Endothelial cell of umbilical vein (primary cell): ENCODE measurements around the gene TRPM1. TPM values are rescaled to one million over a fixed set of nuclear protein-coding genes. Genes with fewer than 3 reads are reported as not detected.

Experiments
- BruUV-seq: library from RNA; stranded (reverse); fragments of 400-500 nt; replicated peaks from 2 replicates; lab custom pipeline; 2021; lab: Mats Ljungman, UMichigan
- CTCF ChIA-PET: fragments of 300-600, 350-600 bp; sonication (Branson Sonifier 250); formaldehyde crosslinking; loops from one replicate; lab custom pipeline; 2021; ENCODE audit warnings: antibody characterized with exemption, inconsistent platforms; lab: Charles Lee
- POLR2A ChIA-PET: fragments of 300-600, 350-600 bp; sonication (Branson Sonifier 250); formaldehyde crosslinking; loops from one replicate; lab custom pipeline; 2021; ENCODE audit warnings: antibody characterized with exemption, inconsistent platforms; lab: Charles Lee
- DNase-seq: peaks from one replicate; pipeline ENCODE4 v3.0.0-alpha.2; 2011; ENCODE audit warnings: low read depth, low spot score
- FAIRE-seq: peaks from 2 replicates; lab custom pipeline; 2011; peaks lifted over from hg19 to GRCh38; lab: Jason Lieb, UNC
- H2AFZ ChIP-seq: 2 replicates; pipeline ENCODE4 v1.6.0; 2012; ENCODE audit warnings: low read depth, low read length, control low read depth, inconsistent platforms
- H3K27ac ChIP-seq: 2 replicates; pipeline ENCODE4 v1.5.1; 2011; ENCODE audit warnings: low read depth, mild to moderate bottlenecking, control low read depth, low read length, moderate library complexity; ENCODE audit not compliant: insufficient read depth
- H3K27me3 ChIP-seq, 2 experiments: 2 replicates each; pipeline versions ENCODE4 v1.6.0 to v1.6.1; 2011; ENCODE audit warnings: low read length in 2 of 2, mixed read lengths in 1 of 2; ENCODE audit not compliant: control insufficient read depth in 2 of 2, insufficient read depth in 2 of 2
- H3K36me3 ChIP-seq, 2 experiments: 2 replicates in 1 of 2; 3 replicates in 1 of 2; pipeline ENCODE4 v1.5.1; 2011; ENCODE audit warnings: low read length in 2 of 2, mild to moderate bottlenecking in 1 of 2, moderate library complexity in 1 of 2; ENCODE audit not compliant: control insufficient read depth in 2 of 2, insufficient read depth in 2 of 2; ENCODE audit errors: extremely low read depth in 1 of 2
- H3K4me1 ChIP-seq: 3 replicates; pipeline ENCODE4 v1.5.1; 2011; ENCODE audit warnings: mild to moderate bottlenecking, low read length; ENCODE audit not compliant: control insufficient read depth, insufficient read depth; ENCODE audit errors: extremely low read depth
- H3K4me2 ChIP-seq: 2 replicates; pipeline ENCODE4 v1.6.1; 2011; ENCODE audit warnings: low read length, control low read depth, mixed read lengths; ENCODE audit not compliant: insufficient read depth
- H3K4me3 ChIP-seq, 3 experiments: fragments of 200-600 bp in 1 of 3; sonication (generic), shearing (Covaris generic) in 1 of 3; replicated peaks in 1 of 3; 2 replicates each; pipeline ENCODE4 v1.5.1; 2011 to 2016; ENCODE audit warnings: control low read depth in 3 of 3, low read length in 3 of 3, mild to moderate bottlenecking in 2 of 3, inconsistent platforms in 1 of 3, low read depth in 1 of 3, moderate library complexity in 1 of 3; ENCODE audit not compliant: insufficient read depth in 1 of 3
- H3K79me2 ChIP-seq: 2 replicates; pipeline ENCODE4 v1.6.0; 2012; ENCODE audit warnings: low read length, inconsistent platforms; ENCODE audit not compliant: control insufficient read depth, insufficient read depth
- H3K9ac ChIP-seq: replicated peaks from 2 replicates; pipeline ENCODE3; 2011; ENCODE audit warnings: low read length, control low read depth; ENCODE audit not compliant: insufficient read depth; ENCODE audit errors: extremely low read depth
- H3K9me1 ChIP-seq: replicated peaks from 3 replicates; pipeline ENCODE4 v1.6.0; 2011; ENCODE audit warnings: mild to moderate bottlenecking, low read length; ENCODE audit not compliant: control insufficient read depth, insufficient read depth; ENCODE audit errors: extremely low read depth
- H3K9me3 ChIP-seq: replicated peaks from 2 replicates; pipeline ENCODE4 v1.5.1; 2012; ENCODE audit warnings: low read length, inconsistent platforms; ENCODE audit not compliant: control insufficient read depth, insufficient read depth
- H4K20me1 ChIP-seq: replicated peaks from 2 replicates; pipeline ENCODE3; 2011; ENCODE audit warnings: mild to moderate bottlenecking, low read length; ENCODE audit not compliant: control insufficient read depth, insufficient read depth; ENCODE audit errors: extremely low read depth
- EZH2 ChIP-seq: IDR thresholded peaks from 2 replicates; pipeline ENCODE4 v1.6.1; 2012; ENCODE audit warnings: borderline replicate concordance, low read depth, mild to moderate bottlenecking, moderate library complexity, low read length, inconsistent platforms; ENCODE audit not compliant: severe bottlenecking
- FOS ChIP-seq: IDR thresholded peaks from 2 replicates; pipeline ENCODE4 v1.6.1; 2011; ENCODE audit warnings: mild to moderate bottlenecking, low read length, moderate library complexity, borderline replicate concordance; ENCODE audit not compliant: insufficient read depth
- GATA2 ChIP-seq: IDR thresholded peaks from 2 replicates; pipeline ENCODE4 v1.7.0; 2011; ENCODE audit warnings: low read depth, mild to moderate bottlenecking, moderate library complexity, mixed read lengths, low read length; ENCODE audit not compliant: insufficient read length, insufficient read depth
- JUN ChIP-seq: IDR thresholded peaks from 2 replicates; pipeline ENCODE4 v1.6.1; 2011; ENCODE audit warnings: borderline replicate concordance, low read depth; ENCODE audit not compliant: insufficient read length, insufficient read depth
- MYC ChIP-seq: IDR thresholded peaks from one replicate; pipeline ENCODE4 v1.6.1; 2011; ENCODE audit warnings: mild to moderate bottlenecking, low read depth, low read length
- POLR2A ChIP-seq: IDR thresholded peaks from 2 replicates; pipeline ENCODE4 v1.6.1; 2012; ENCODE audit warnings: low read depth, mild to moderate bottlenecking, control low read depth, low read length
- POLR2AphosphoS5 ChIP-seq: IDR thresholded peaks from 2 replicates; pipeline ENCODE4 v1.6.1; 2012; ENCODE audit warnings: low read depth, mild to moderate bottlenecking, control low read depth, low read length, moderate library complexity; ENCODE audit not compliant: insufficient read depth
- dilution Hi-C: fragments of 300-500 bp; cut with MboI; formaldehyde crosslinking; loops from one replicate; pipeline ENCODE4 v1.15.0; 2019; ENCODE audit warnings: low sequenced_read_pairs; ENCODE audit not compliant: extremely low pct_ligation_motif_present
- intact Hi-C: fragments of 100-400 bp; cut with micrococcal nuclease; formaldehyde crosslinking; loops from one replicate; pipeline ENCODE4 v1.10.0; 2022
- polyA plus RNA-seq, 4 experiments: library from polyadenylated mRNA; depleted of rRNA in 3 of 4; stranded (reverse) in 3 of 4; unstranded in 1 of 4; fragments of >200 nt; gene quantifications; 2 replicates each; pipeline versions ENCODE4 v1.2.1 to v1.2.3, GENCODE V29; 2011 to 2012; ENCODE audit warnings: missing spikeins in 1 of 4
- total RNA-seq: library from RNA; stranded (reverse); gene quantifications from 2 replicates; pipeline ENCODE4 v1.2.3, GENCODE V29; 2021
- TF ChIP-seq, protein P1 (sequence below), 2 donors: IDR thresholded peaks; 1 replicate in 1 of 2; 2 replicates in 1 of 2; pipeline ENCODE4 v1.5.1; 2011; ENCODE audit warnings: low read length in 2 of 2, mild to moderate bottlenecking in 2 of 2, moderate library complexity in 2 of 2, control low read depth in 1 of 2, inconsistent platforms in 1 of 2, low read depth in 1 of 2; ENCODE audit not compliant: insufficient read depth in 1 of 2; ENCODE audit errors: extremely low read depth in 1 of 2
- TF ChIP-seq, protein P2 (sequence below): IDR thresholded peaks from 2 replicates; pipeline ENCODE4 v1.6.1; 2011; ENCODE audit not compliant: insufficient read depth, insufficient read length

TRPM1 gene
- total and polyA plus RNA-seq, 2 donors (not counting 3 experiments of a cell fraction or from before 2014, with no cell fraction given), result 0.19 TPM; not detected in 1

DNA sequence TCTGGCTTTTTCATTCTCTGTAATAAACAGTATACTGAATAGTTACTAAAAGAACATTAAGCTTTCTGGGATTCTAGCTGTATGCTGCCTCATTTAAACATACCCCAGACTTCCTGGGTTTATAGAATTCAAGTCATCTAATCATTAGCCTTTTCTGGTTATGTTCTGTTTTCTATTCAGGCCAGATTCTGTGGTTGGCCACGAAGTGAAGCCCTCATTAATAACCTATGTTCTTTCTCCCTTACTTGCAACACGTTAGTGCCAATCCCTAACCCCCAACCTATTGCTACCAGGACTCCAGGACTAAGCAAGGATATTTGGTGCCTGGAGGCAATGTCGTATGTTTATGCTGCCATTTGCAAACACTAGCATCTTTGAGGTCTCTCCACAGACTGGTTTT is 81.5 kb downstream of the TRPM1 start:
- Histone ChIP-seq H3K4me3 (no peak overlapping the region), H3K79me2 (no peaks in the 10 kb centered on the region)
- no peak for FAIRE-seq

DNA sequence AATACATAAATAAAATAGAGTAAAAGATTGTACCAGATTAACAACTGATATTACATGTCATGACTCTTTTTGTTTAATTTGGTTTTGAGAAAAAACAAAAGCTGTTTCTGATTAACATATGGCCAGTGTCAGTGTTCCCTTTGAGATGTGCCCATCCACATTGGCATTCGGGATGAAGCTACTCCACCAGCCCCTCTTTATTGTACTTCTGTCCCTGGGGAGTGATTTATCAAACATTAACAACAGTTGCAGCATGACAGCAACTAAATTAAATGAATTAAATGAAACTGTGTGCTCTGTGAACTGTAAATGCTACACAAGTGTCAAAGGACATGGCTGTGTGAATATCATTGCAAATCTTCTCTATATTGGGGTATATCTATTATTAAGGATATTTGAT is 84.2 kb downstream of the TRPM1 start:
- no peak overlapping the region for H3K4me3 ChIP-seq
- H2AFZ ChIP-seq, result no peak overlapping the region
- no peaks in the 10 kb centered on the region for H3K27me3 ChIP-seq
- H3K36me3 ChIP-seq, result no peaks in the 10 kb centered on the region
- CTCF ChIA-PET, result interaction anchor here (1.8 to 2.4 kb wide), 2 partner anchors 13 to 112 kb away, joined by 5 to 12 read pairs; no protein-coding TSS in a partner anchor
- DNase-seq (no peak), FAIRE-seq (no peak)
- H3K27ac ChIP-seq, result no peak overlapping the region
- no peak overlapping the region for H3K4me2 ChIP-seq
- no peak overlapping the region for H3K9ac ChIP-seq
- dilution Hi-C loops (no loop called here), intact Hi-C loops (no loop called here)
- H3K9me1 ChIP-seq, result no peaks in the 10 kb centered on the region
- TF ChIP-seq FOS, result no peak
- TF ChIP-seq GATA2, result no peak
- no peak for TF ChIP-seq EZH2
- no peak for TF ChIP-seq JUN
- no peak for TF ChIP-seq MYC
- TF ChIP-seq POLR2A, result no peak
- no peak for TF ChIP-seq POLR2AphosphoS5
- TF ChIP-seq, protein P1, sequence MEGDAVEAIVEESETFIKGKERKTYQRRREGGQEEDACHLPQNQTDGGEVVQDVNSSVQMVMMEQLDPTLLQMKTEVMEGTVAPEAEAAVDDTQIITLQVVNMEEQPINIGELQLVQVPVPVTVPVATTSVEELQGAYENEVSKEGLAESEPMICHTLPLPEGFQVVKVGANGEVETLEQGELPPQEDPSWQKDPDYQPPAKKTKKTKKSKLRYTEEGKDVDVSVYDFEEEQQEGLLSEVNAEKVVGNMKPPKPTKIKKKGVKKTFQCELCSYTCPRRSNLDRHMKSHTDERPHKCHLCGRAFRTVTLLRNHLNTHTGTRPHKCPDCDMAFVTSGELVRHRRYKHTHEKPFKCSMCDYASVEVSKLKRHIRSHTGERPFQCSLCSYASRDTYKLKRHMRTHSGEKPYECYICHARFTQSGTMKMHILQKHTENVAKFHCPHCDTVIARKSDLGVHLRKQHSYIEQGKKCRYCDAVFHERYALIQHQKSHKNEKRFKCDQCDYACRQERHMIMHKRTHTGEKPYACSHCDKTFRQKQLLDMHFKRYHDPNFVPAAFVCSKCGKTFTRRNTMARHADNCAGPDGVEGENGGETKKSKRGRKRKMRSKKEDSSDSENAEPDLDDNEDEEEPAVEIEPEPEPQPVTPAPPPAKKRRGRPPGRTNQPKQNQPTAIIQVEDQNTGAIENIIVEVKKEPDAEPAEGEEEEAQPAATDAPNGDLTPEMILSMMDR (IDR thresholded peaks at IDR 0.05; ENCODE audit: extremely low read depth in 1 of 2, insufficient read depth in 1 of 2, low read depth in 1 of 2, low read length in 2 of 2), result no peak
- TF ChIP-seq, protein P2, sequence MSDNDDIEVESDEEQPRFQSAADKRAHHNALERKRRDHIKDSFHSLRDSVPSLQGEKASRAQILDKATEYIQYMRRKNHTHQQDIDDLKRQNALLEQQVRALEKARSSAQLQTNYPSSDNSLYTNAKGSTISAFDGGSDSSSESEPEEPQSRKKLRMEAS, result no peak
- BruUV-seq, result no TSS peak
- H3K9me3 ChIP-seq, result no peaks in the 10 kb centered on the region
- POLR2A ChIA-PET, result no interaction called here
- peaks cover under 1% of the 10 kb centered on the region for H3K4me1 ChIP-seq
- H4K20me1 ChIP-seq, result no peaks in the 10 kb centered on the region
- H3K79me2 ChIP-seq, result no peaks in the 10 kb centered on the region

More for the DNA sequence above, 81.5 kb downstream of the TRPM1 start:
- Histone ChIP-seq H3K9me1 (no peaks in the 10 kb centered on the region), H3K4me1 (peaks cover 24% of the 10 kb centered on the region), H4K20me1 (no peaks in the 10 kb centered on the region), H3K9me3 (no peaks in the 10 kb centered on the region), H2AFZ (no peak overlapping the region), H3K27me3 (no peaks in the 10 kb centered on the region), H3K36me3 (no peaks in the 10 kb centered on the region), H3K27ac (no peak overlapping the region), H3K4me2 (no peak overlapping the region), H3K9ac (no peak overlapping the region)
- ChIA-PET POLR2A (no interaction called here), CTCF (no interaction called here)
- TF ChIP-seq, protein P1 (IDR thresholded peaks at IDR 0.05; ENCODE audit: extremely low read depth in 1 of 2, insufficient read depth in 1 of 2, low read depth in 1 of 2, low read length in 2 of 2), result no peak
- no peak for TF ChIP-seq GATA2
- TF ChIP-seq POLR2AphosphoS5, result no peak
- no peak for TF ChIP-seq JUN
- TF ChIP-seq EZH2, result no peak
- no peak for TF ChIP-seq POLR2A
- no peak for TF ChIP-seq MYC
- DNase-seq, result no peak
- dilution Hi-C loops (no loop called here), intact Hi-C loops (loop anchor here (5.0 kb wide), 1 partner anchor 62 kb away; no protein-coding TSS in a partner anchor)
- BruUV-seq, result no TSS peak
